NCI-H226 (cell line): ENCODE results near the gene SLC6A18.

Experiments used
- DNase-seq: peaks from one replicate; pipeline ENCODE4 v3.0.0-alpha.2; 2015

Gene SLC6A18

GRCh38 chr5:1294835-1295649 lies 69.9 kb downstream of the SLC6A18 start, which contains the start of gene TERT:
TSS of gene TERT (minus strand) at chr5:1295068. CDS start at chr5:1294989, 79 bp downstream.
- DNase-seq, result no peak

DNA sequence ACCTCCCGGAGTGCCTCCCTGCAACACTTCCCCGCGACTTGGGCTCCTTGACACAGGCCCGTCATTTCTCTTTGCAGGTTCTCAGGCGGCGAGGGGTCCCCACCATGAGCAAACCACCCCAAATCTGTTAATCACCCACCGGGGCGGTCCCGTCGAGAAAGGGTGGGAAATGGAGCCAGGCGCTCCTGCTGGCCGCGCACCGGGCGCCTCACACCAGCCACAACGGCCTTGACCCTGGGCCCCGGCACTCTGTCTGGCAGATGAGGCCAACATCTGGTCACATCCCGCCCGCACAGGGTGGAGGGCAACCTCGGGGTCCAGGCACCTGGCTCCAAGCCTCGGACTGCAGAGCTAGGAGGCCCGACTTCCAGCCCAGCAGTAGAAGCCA lies 70.5 kb downstream of the SLC6A18 start:
- no peak for DNase-seq
